ENCODE results near the gene SLC49A3. TPM values are rescaled to one million over a fixed set of nuclear protein-coding genes. Genes with fewer than 3 reads are reported as not detected.

SLC49A3 gene
- total and polyA plus RNA-seq, 2 of the 8 experiments (the other 6 are each of a cell fraction or from before 2014, with no cell fraction given): 5.0 to 8.8 TPM

DNA sequence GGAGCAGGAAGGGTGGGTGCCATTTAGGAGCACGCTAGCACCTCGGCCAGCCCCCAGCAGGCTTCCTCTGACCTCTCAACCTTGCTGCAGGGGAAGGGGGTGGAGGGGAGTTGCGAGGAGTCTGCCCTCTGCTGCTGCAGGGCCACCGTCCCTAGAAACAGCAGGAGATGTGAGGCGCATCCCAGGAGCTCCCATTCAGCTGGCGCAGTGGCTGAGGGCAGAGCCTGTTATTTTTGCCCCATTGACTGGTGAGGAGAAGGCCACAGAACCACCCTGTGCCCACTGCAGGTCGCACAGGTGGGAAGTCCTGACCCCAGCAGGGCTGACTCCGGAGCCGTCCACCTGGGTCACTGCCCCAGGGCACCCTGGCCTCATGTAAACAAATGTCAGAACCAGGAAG lies 55.5 kb downstream of the SLC49A3 start:
- no peak overlapping the region for H3K23ac ChIP-seq (ENCODE audit: insufficient read length)
- H4K91ac ChIP-seq (replicated peaks; ENCODE audit: insufficient read length, low read length): no peak overlapping the region
- H2BK5ac ChIP-seq (ENCODE audit: low read depth, low read length): no peak overlapping the region
- no peak overlapping the region for H2BK20ac ChIP-seq (ENCODE audit: low read length)
- TF ChIP-seq NRF1 (IDR thresholded peaks at IDR 0.05; ENCODE audit: low read depth, low read length) (no peak), ZNF274 (IDR thresholded peaks at IDR 0.05; ENCODE audit: borderline replicate concordance, extremely low read depth, low read length) (no peak), BRCA1 (IDR thresholded peaks at IDR 0.05; ENCODE audit: low read depth, low read length) (no peak)
- no peak overlapping the region for H4K5ac ChIP-seq (ENCODE audit: insufficient read length, low read depth, low read length)
- H2BK15ac ChIP-seq (ENCODE audit: low read length): no peak overlapping the region
- H3K79me2 ChIP-seq (ENCODE audit: control insufficient read depth in 1 of 2, insufficient read depth in 2 of 2, low read length in 2 of 2): no peaks in the 10 kb centered on the region
- H4K8ac ChIP-seq (ENCODE audit: extremely low read depth, insufficient read depth, low read length): peak overlapping the region; percentile 25; the same call in 1 of the 2 replicates
- H3K36me3 ChIP-seq (ENCODE audit: control insufficient read depth in 2 of 4, insufficient read depth in 4 of 4, low read length in 3 of 4): no peaks in the 10 kb centered on the region
- no peak overlapping the region for H2BK12ac ChIP-seq (ENCODE audit: low read depth, low read length)
- no peak overlapping the region for H3K9ac ChIP-seq (replicated peaks in 1 of 4; ENCODE audit: extremely low read depth in 1 of 4, low read depth in 3 of 4, low read length in 3 of 4)
- H3K9me3 ChIP-seq (ENCODE audit: insufficient read depth in 2 of 2, low read depth in 1 of 2, low read length in 1 of 2): peaks cover 10 to 11% of the 10 kb centered on the region in 2 experiments; a peak in 3 of 4 replicates
- no peaks in the 10 kb centered on the region for H3K79me1 ChIP-seq (ENCODE audit: low read depth, low read length)
- no peak overlapping the region for H3K4me3 ChIP-seq (ENCODE audit: extremely low read depth in 1 of 4, insufficient read depth in 2 of 4, low read depth in 3 of 4, low read length in 4 of 4)
- no peak overlapping the region for H3K27ac ChIP-seq (ENCODE audit: low read depth, low read length)
- CTCF ChIA-PET (ENCODE audit: partially characterized antibody): interaction anchor here (0.9 to 1.0 kb wide), 2 partner anchors 16 to 27 kb away, joined by 3 to 4 read pairs; no protein-coding TSS in a partner anchor
- no peak overlapping the region for H3K4ac ChIP-seq (replicated peaks; ENCODE audit: insufficient read length, low read depth, low read length)
- 81% methylated on average over 9 of the region's 9 CpGs; no CpG with 5 or more reads in 1 of the 2 experiments for WGBS, 2 experiments (ENCODE audit: extremely low coverage in 1 of 2, insufficient coverage in 1 of 2, insufficient read length in 1 of 2, insufficient replicate concordance in 2 of 2, low coverage in 1 of 2, low lambda C conversion rate in 2 of 2, missing lambda C conversion rate in 1 of 2)
- H3K27me3 ChIP-seq (replicated peaks in 1 of 4; ENCODE audit: control insufficient read depth in 3 of 4, extremely low read depth in 1 of 4, insufficient read depth in 3 of 4, low read length in 3 of 4): no peaks in the 10 kb centered on the region; a peak in 1 of 7 replicates
- H2AFZ ChIP-seq (ENCODE audit: low read length): no peak overlapping the region
- no peak overlapping the region for H3K4me2 ChIP-seq (ENCODE audit: insufficient read depth in 1 of 2, low read depth in 2 of 2, low read length in 2 of 2)
- H2BK120ac ChIP-seq (replicated peaks; ENCODE audit: low read depth, low read length): no peak overlapping the region
- H4K20me1 ChIP-seq (replicated peaks in 1 of 2; ENCODE audit: control insufficient read depth in 1 of 2, insufficient read depth in 2 of 2, low read length in 2 of 2): peaks cover 0 to 2% of the 10 kb centered on the region in 2 experiments
- H3K18ac ChIP-seq (ENCODE audit: extremely low read depth, low read length): no peak overlapping the region
- no peaks in the 10 kb centered on the region for H3K4me1 ChIP-seq (replicated peaks in 1 of 4; ENCODE audit: control insufficient read depth in 3 of 4, insufficient read depth in 4 of 4, low read length in 3 of 4)
- FAIRE-seq: no peak
- no peak overlapping the region for H2AK5ac ChIP-seq (ENCODE audit: low read depth, low read length)
- H3K14ac ChIP-seq (ENCODE audit: insufficient read length): no peak overlapping the region
- no peaks in the 10 kb centered on the region for H3K23me2 ChIP-seq (ENCODE audit: low read depth, low read length)
- no peak overlapping the region for H3K56ac ChIP-seq (replicated peaks; ENCODE audit: insufficient read length, low read depth, low read length)
- POLR2A ChIA-PET (ENCODE audit: partially characterized antibody): no interaction called here
- DNase-seq (ENCODE audit: low read depth in 1 of 2, low spot score in 2 of 2): no peak

All from H1 (cell line).